NCI-H748 (cell line): ENCODE measurements around the gene TMPRSS15.
"Not testable (repeated sequence)": the region's sequence is repeated elsewhere in the genome, so short reads cannot be mapped to it uniquely, and the experiment has no call there.

ENCODE experiments used
- DNase-seq: peaks from one replicate; lab custom pipeline; 2025; ENCODE audit not compliant: unreplicated experiment; lab: John Stamatoyannopoulos, UW

The TMPRSS15 gene

GRCh38 chr21:18403735-18404450 is at the start of gene TMPRSS15:
TSS of gene TMPRSS15 (minus strand) at chr21:18403785. CDS start at chr21:18403622, 163 bp downstream.
- no peak for DNase-seq

DNA sequence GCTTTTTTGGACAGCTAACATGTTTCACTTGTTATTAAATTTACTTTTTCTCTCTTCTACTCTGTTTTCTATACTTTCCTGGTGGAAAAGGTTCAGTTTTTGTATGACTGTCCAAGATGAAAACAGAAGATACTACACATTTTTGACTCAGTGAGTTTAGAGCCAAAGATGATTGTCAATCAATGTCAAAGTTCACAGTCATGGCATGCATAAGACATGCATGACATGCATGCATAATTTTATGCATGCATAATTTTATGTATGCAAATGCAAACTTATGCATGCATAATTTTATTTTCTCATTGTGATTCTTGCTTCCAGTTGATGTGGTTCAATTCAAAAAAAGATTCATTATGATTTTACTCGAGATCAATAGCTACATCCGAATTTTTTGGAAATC is 48.1 kb upstream of the TMPRSS15 start:
- DNase-seq = no peak

DNA sequence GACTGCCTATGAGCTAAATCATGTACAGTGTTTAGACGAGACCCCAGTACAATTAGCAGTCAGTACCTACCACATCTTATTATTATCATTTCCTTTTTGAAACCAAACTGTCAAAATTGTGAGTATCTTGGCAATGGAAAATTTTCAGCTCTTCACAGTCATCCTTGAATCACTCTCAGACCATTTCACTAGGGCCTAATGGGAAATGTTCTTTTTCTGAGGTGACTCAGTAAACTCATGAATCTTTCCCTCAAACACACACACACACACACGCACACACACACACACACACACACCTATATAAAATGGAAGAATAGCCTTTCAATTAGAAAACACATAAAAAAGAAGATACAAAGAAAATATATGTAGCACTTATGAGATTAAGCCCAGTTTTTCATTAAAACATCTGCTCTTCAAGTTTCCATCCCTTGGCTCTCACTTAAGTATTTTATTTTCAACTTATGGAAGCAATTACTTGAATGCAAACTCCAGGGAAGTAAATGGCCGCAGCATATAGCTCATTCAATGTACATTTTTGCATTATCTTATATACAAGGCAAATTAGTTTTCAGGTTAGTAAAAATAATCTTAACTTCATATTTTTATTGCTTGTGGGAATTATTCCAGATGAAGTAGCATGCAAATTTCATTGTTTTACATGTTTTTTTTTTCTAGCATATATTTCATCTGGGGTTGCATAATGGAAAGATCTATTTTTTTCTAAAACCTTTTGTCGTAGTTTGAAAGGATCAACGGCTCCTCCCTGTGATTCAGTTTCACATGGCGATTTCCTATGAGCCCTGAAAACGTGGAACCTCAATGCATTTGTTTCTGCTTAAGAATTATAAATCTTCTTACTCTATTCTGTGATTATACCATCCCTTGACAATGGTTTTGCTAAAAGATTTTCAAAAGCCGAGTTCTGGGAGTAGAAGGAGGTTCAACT is 46.3 kb upstream of the TMPRSS15 start:
- no peak for DNase-seq

GRCh38 chr21:18443701-18444100 is 40.1 kb upstream of the TMPRSS15 start:
- DNase-seq = peak; percentile 53

DNA sequence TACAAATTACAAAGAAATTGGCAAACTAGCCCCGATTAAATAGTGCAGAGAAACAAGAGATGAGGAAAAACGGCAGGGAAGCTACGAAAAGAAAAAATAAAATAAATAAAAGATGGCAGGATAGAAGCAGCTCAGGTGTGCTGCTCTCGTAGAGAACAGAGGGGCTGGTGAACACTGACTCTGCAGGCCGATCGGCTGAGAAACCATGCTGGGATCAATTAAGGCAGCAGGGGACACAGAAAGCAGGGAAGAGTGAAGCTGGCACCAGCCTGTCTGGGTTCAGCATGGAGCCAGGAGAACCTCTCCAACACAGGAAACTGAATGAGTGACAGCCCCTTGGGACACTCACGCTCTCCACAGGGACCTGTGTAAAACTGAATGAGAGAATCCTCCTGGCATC is 39.5 kb upstream of the TMPRSS15 start:
- peak; percentile 79 for DNase-seq

DNA sequence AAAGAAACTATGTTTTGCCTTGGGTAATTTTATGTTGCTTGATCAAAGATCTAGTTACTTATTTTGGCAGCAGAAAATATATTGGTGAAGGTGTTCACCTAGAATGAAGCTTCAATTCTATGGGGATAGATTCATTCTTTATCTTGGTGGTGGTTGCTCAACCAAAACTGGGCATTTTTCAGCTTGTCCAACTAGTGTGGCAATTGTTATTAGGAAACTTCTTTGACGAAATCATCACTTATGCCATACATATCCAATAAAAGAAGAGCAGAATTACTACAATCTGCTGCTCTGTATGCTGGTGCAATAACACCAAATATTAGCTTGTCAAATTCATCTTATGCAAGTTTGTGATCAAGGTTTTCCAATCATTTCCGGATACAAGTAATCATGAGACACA is 26.8 kb upstream of the TMPRSS15 start:
- DNase-seq = no peak

DNA sequence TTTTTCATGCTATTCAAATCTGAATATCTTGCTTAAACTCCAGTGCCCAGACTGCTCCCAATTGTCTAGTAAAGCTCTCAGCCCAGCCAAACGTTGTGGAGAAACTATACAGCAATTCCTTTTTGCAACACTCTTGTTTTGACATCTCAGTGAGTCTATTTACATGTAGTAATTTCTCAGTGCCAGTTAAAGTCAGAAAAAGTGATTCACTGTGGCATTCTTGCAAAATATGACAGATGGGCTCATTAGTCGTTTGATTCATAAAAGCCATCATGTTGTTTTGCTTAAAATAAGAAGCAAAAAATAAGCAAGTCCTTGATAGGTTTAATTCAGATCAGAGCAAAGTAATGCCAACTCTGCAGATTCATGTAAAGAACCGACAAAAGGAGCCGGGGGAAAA is 20.7 kb upstream of the TMPRSS15 start:
- no peak for DNase-seq

DNA sequence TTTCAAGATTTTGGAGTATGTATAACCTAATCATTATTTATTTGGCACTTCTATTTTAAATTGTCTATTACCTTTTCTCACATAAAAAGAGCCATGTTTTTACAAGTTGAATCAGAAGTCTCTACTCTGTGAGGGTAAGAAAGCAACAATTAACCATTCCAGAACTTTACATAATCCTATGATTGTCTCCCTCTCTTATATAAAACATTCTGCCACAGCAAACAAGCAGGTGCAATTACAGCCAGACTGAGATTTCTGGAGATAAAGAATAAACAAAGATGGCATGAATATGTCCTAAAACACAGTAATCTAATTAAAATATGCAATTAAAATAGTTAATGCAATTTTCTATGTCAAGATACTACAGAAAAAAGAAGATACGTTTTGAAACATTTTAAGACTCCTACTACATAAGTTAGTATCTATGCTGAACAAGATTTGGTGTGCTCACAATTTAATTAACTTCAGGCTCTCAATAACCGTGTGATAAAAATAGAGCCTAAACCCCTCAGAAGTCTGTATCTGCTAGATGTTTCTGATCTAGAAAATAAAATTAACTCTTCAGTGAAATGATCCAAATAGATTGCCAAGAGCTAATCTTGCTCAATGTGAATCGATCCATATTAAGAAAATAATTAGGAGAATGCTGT is 13.7 kb upstream of the TMPRSS15 start:
- no peak for DNase-seq

DNA sequence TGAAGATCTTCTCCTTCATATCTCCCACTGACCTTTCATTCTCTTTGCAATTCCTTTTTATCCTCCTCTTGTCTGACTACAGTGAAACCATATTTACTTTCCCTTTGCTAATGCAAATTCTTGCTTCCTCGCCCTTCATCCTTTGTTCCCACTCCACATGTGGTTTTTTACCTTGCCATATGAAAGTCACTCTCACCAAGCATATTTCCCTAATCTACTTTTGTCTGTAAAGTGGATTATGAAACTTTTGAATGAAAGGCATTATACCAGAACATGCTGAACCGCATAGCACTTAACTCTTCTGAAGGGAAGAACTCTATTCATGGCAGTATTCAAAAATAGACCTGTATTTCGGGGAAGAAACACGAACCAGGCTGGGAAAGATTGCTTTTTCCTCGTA is 8.0 kb upstream of the TMPRSS15 start:
- DNase-seq = peak; percentile 14

DNA sequence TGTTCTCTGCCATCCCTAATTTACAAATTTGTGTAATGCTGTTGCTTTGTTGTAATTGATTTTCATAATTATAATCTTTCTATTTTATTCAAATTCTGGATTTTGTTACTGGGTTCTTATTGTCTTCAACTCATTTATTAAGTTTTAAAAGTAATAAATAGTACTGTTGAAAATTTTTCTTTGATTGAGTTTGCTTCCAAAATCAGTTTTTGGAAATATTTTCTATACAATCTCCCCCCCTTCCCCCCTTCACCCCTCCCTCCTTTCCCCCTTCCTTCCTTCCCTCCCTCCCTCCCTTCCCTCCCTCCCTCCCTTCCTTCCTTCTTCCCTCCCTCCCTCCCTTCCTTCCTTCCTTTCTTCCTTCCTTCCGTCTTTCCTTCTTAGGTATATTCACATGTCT is 6.0 kb upstream of the TMPRSS15 start:
- no peak for DNase-seq

- no peak for DNase-seq
Observed at GRCh38 chr21:18398843-18399242, 4.7 kb downstream of the TMPRSS15 start.

DNA sequence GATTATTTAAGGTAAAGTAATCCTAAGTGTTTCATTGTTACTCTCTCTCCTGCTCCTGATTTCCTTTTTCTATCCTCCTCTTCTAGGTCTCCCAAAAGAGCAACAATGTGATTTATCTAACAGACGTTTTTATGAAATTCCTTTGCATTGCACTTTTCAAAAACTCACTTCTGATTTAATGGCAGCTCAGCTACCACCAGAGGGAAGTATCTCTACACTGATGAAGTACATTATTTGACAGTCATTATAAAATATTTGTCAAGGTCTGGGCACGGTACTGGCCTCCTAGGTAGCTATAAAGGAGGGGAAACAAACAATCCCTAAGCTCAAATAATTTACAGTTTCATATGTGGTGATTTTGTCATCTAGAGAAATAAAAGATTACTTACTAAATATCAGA is 15.6 kb downstream of the TMPRSS15 start:
- peak; percentile 3 for DNase-seq

GRCh38 chr21:18384771-18385170 is 18.8 kb downstream of the TMPRSS15 start:
- DNase-seq = peak; percentile 36

- not testable (repeated sequence) for DNase-seq
Observed at GRCh38 chr21:18382934-18383619, 20.5 kb downstream of the TMPRSS15 start.

DNA sequence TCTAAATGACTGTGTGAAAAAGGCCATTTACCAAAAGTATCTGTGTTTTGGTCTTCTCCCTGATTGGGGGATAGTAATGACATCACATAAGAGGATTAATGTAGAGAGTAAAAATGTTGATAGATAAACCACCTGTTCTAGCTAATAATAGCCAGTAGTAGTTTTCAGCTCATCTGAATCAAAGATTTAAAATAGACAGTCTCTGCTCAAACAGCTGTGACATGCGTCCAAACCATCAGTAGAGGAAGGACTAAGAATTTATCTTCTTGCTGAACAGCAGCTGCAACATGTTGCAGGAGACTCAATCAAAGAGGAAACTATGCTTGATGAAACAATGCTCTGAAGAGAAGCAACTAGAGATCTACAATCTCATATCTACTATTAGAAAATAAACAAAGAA is 21.4 kb downstream of the TMPRSS15 start:
- DNase-seq = no peak

- DNase-seq = no peak
Observed at GRCh38 chr21:18373606-18374005, 30.0 kb downstream of the TMPRSS15 start.

DNA sequence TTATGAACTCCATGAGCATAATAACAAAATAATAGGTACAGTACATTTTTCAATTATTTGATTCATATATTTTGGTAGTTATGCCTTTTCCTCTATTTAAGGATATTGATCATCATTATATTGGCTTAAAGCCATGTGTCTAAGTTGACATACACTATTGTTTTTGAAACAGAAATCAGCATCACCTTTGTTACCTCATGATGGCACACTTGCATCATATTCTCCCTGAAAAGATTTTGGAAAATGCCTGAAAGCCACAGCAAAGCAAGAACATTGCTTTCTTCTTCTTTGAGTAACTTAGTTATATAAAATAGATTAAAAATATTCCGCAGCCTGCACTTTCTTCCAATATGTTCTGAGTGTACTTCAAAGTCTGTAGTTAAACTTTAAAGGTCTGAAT is 33.3 kb downstream of the TMPRSS15 start:
- DNase-seq = peak; percentile 4

DNA sequence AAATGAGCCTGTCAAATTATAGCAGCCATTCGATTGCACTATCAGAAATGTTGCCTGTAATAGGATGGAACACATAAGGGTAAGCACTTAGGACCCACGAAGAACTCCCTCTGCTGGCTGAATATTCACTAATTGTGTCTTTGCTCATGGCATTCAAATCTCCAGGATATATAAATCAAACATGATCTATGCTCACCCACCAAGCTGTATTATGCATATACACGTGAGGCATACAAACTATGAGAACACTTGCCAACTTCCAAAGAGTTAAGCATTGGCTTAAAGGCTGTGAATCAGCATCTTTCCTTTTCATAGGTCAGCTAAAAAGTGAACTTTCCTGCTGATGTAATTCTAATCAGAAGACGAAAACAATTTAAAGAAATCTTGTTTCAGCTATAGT is 34.5 kb downstream of the TMPRSS15 start:
- DNase-seq = peak; percentile 62

DNA sequence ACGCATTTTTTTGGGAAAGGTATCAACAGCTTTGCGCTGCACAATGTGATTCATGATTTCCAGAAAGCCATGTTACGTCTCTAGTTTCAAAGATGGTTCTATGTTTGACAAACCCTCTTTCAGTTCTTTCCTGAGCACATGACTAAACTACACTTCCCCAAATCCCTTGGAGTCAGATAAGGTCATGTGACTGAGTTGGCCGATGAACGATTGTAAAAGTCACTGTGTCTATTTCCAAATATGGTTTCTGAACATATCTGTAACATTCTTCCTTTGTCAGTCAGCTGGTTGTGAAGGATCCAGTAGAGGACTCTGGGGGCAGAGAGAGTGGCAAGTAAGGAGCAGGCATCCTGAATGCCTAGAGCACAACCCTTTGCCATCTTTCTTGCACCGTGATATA is 35.4 kb downstream of the TMPRSS15 start:
- DNase-seq = no peak

- DNase-seq = no peak
Observed at GRCh38 chr21:18356801-18357200, 46.8 kb downstream of the TMPRSS15 start.

DNA sequence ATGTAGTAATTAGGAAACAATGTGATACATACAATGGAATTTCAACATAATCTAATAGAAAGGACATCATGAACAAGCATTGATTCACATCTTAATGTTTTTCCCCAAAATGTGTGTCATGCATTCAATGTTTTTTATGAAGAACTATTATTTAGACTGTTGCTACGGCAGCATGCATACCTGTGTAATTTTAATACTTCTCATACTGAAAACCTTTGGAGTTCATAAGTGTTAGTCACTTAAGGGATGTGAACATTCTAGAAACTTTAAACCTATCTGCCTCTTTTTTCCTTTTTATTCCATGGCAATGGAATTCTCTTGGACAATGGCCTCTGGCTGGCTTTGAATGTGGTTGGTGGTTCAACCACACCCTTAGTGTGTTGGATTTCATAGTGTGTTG is 48.6 kb downstream of the TMPRSS15 start:
- DNase-seq = no peak
